GM12873 (cell line): Measurements from ENCODE around the gene SV2C.

ENCODE experiments used
- CTCF ChIP-seq: IDR thresholded peaks from 2 replicates; pipeline ENCODE4 v1.5.1; 2012; ENCODE audit warnings: low read depth, mild to moderate bottlenecking, moderate library complexity, low read length, control low read depth; ENCODE audit not compliant: insufficient read depth; ENCODE audit errors: missing control alignments

Gene SV2C

GRCh38 chr5:76371960-76372322, 288.8 kb downstream of the SV2C start:
- TF ChIP-seq CTCF = no peak

GRCh38 chr5:76372323-76373054, 289.3 kb downstream of the SV2C start:
- no peak for TF ChIP-seq CTCF

GRCh38 chr5:76376148-76376865, 293.1 kb downstream of the SV2C start:
- TF ChIP-seq CTCF = no peak

- TF ChIP-seq CTCF = no peak
Observed at GRCh38 chr5:76376866-76377230, 293.7 kb downstream of the SV2C start.

GRCh38 chr5:76378355-76378754, 295.2 kb downstream of the SV2C start:
- no peak for TF ChIP-seq CTCF

GRCh38 chr5:76379316-76379715, 296.1 kb downstream of the SV2C start:
- no peak for TF ChIP-seq CTCF

- no peak for TF ChIP-seq CTCF
Observed at GRCh38 chr5:76379855-76380254, 296.7 kb downstream of the SV2C start.
